Aorta (tissue), 5 donors: ENCODE data around the gene GPAM. TPM values are rescaled to one million over a fixed set of nuclear protein-coding genes. Genes with fewer than 3 reads are reported as not detected.

ENCODE experiments used
- ATAC-seq: fragments of 200-7000 bp; cut with Tn5 transposase; one replicate; pipeline ENCODE4 v1.9.1; 2022; ENCODE audit warnings: moderate library complexity; ENCODE audit not compliant: low FRiP score
- DNase-seq, 2 donors: peaks; one replicate each; pipeline ENCODE4 v3.0.0-alpha.2; 2020
- H3K27ac ChIP-seq, 2 donors: one replicate each; pipeline ENCODE4 v1.5.1; 2013; ENCODE audit warnings: low read length in 2 of 2, mild to moderate bottlenecking in 2 of 2, moderate library complexity in 2 of 2, control low read depth in 1 of 2, inconsistent platforms in 1 of 2, low read depth in 1 of 2
- H3K27me3 ChIP-seq, 2 donors: one replicate each; pipeline ENCODE4 v1.6.1; 2013; ENCODE audit warnings: control low read depth in 1 of 2, low read length in 1 of 2, mild to moderate bottlenecking in 1 of 2, moderate library complexity in 1 of 2; ENCODE audit not compliant: insufficient read depth in 2 of 2, control insufficient read depth in 1 of 2
- H3K36me3 ChIP-seq, 2 donors: one replicate each; pipeline ENCODE4 v1.6.1; 2013; ENCODE audit warnings: control low read depth in 1 of 2, low read length in 1 of 2, mild to moderate bottlenecking in 1 of 2; ENCODE audit not compliant: insufficient read depth in 2 of 2, control insufficient read depth in 1 of 2
- H3K4me1 ChIP-seq, 2 donors: one replicate each; pipeline ENCODE4 v1.6.1; 2013; ENCODE audit warnings: low read length in 2 of 2, control low read depth in 1 of 2, mild to moderate bottlenecking in 1 of 2, moderate library complexity in 1 of 2; ENCODE audit not compliant: insufficient read depth in 2 of 2, control insufficient read depth in 1 of 2
- H3K4me3 ChIP-seq, 2 donors: one replicate each; pipeline ENCODE4 v1.5.1; 2013; ENCODE audit warnings: low read length in 2 of 2, control low read depth in 1 of 2, mild to moderate bottlenecking in 1 of 2
- H3K9me3 ChIP-seq: one replicate; pipeline ENCODE4 v1.6.1; 2013; ENCODE audit warnings: mild to moderate bottlenecking, low read length; ENCODE audit not compliant: control insufficient read depth
- WGBS, 2 donors: extraction: QIAGEN DNeasy Blood & Tissue Kit; methylation state at CpG; one replicate each; pipeline ENCODE4 v1.1.7; 2013; 5-methylcytosine and 5-hydroxymethylcytosine counted together
- intact Hi-C, 2 donors: fragments of 100-400 bp; cut with DNase I; formaldehyde crosslinking; loops; one replicate each; pipeline versions ENCODE4 v1.14.2 to v1.15.0; 2022
- polyA plus RNA-seq, 2 donors: library from polyadenylated mRNA; stranded (reverse); fragments of 200-250 nt; gene quantifications; one replicate each; pipeline ENCODE4 v1.2.3, GENCODE V29; 2013
- total RNA-seq, 2 donors: library from RNA; stranded (reverse); fragmentation: NEBNext Ultra II Directional; extraction: Animal tissue kit (Norgen Biotek cat#: 25700); gene quantifications; one replicate each; pipeline ENCODE4 v1.2.1, GENCODE V29; 2021
- donor health status: healthy with polysubstance abuse.
- donor health status: Bipolar disorder and iron deficiency.
- donor health status: DM: no; HTN: no; CAD: no.
- donor health status: DM: no; HTN: no; CAD: no.
- donor health status: DM: yes; HTN: yes; CAD: no.

The GPAM gene
- total and polyA plus RNA-seq, 4 donors, result 2.6 to 13.7 (median 7.2) TPM

- 23 to 26% methylated on average over 10 of the region's 10 CpGs for WGBS, 2 donors
- Histone ChIP-seq H3K4me1 (no peaks in the 10 kb centered on the region), H3K36me3 (peaks cover 0 to 2% of the 10 kb centered on the region in 2 donors), H3K4me3 (peak overlapping the region; percentile 63 to 76), H3K27ac (no peak overlapping the region), H3K9me3 (no peaks in the 10 kb centered on the region), H3K27me3 (no peaks in the 10 kb centered on the region)
- DNase-seq, result no peak
- ATAC-seq, result no peak
- intact Hi-C loops, result loop anchor here (5.0 kb wide), 1 partner anchor 124 kb away; no protein-coding TSS in a partner anchor
Observed at GRCh38 chr10:112182784-112183328, 709 bp downstream of the GPAM start.

DNA sequence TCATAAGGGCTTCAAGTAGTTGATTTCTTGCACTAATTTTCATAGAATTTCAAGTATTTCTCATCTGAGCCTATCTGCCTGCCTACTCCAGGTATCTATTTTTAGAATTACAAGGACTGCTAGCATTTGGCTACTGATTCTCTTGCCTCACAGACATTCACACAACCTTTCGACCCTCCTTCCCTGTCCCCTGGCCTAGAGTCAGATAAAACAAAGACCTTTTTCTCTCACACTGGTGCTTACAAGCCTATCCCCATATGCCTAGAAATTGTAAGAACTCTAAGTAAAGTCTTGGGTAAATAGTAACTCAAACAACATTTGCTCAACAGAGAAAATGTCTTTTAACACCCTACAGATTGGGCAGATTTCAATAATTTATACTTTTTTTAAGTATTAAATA lies 6.3 kb downstream of the GPAM start:
- peaks cover 0 to 2% of the 10 kb centered on the region in 2 donors for H3K4me1 ChIP-seq
- DNase-seq, result no peak
- H3K36me3 ChIP-seq, result peaks cover 3 to 5% of the 10 kb centered on the region in 2 donors
- no peaks in the 10 kb centered on the region for H3K9me3 ChIP-seq
- no peak overlapping the region for H3K27ac ChIP-seq
- H3K27me3 ChIP-seq, result no peaks in the 10 kb centered on the region
- WGBS, 2 donors, result 10 to 13% methylated on average over 1 of the region's 1 CpG
- ATAC-seq, result no peak
- intact Hi-C loops, result loop anchor here in 1 of 2 donors (10.0 kb wide), 1 partner anchor 258 kb away; no protein-coding TSS in a partner anchor
- no peak overlapping the region for H3K4me3 ChIP-seq

- no peak overlapping the region for H3K27ac ChIP-seq
- intact Hi-C loops, result loop anchor here in 1 of 2 donors (10.0 kb wide), 1 partner anchor 258 kb away; no protein-coding TSS in a partner anchor
- no peak for ATAC-seq
- H3K9me3 ChIP-seq, result no peaks in the 10 kb centered on the region
- DNase-seq, result no peak
- H3K27me3 ChIP-seq, result no peaks in the 10 kb centered on the region
- H3K4me3 ChIP-seq, result no peak overlapping the region
- peaks cover 3 to 5% of the 10 kb centered on the region in 2 donors for H3K36me3 ChIP-seq
- 80 to 89% methylated on average over 3 of the region's 3 CpGs for WGBS, 2 donors
- H3K4me1 ChIP-seq, result peaks cover 0 to 2% of the 10 kb centered on the region in 2 donors
Observed at GRCh38 chr10:112176543-112176942, 7.0 kb downstream of the GPAM start.

GRCh38 chr10:112175409-112175808 lies 8.2 kb downstream of the GPAM start:
- ATAC-seq (no peak), DNase-seq (no peak)
- WGBS, 2 donors, result 95% methylated on average over 8 of the region's 8 CpGs
- no peaks in the 10 kb centered on the region for H3K9me3 ChIP-seq
- no peak overlapping the region for H3K27ac ChIP-seq
- peaks cover 0 to 2% of the 10 kb centered on the region in 2 donors for H3K4me1 ChIP-seq
- intact Hi-C loops, result loop anchor here in 1 of 2 donors (10.0 kb wide), 1 partner anchor 259 kb away; no protein-coding TSS in a partner anchor
- H3K27me3 ChIP-seq, result no peaks in the 10 kb centered on the region
- H3K4me3 ChIP-seq, result no peak overlapping the region
- peaks cover 3 to 5% of the 10 kb centered on the region in 2 donors for H3K36me3 ChIP-seq

DNA sequence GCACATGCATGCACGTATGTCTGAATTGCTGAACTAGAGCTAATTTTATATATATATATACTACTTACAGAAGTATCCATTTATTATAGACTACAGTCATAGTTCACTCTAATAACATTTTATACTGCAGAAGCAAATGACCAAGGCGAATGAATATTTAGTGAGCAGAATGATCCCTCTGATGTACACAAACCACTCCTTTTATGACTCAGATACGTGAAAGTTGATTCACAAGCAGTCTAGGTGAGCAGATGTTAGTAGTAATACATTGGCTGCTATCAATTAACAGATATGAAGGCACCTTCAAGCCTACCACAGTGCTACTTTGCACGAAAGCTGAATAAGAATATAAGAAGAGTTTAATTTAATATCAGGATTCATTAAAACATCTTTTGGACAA lies 10.4 kb downstream of the GPAM start:
- no peak overlapping the region for H3K4me3 ChIP-seq
- intact Hi-C loops, result loop anchor here in 1 of 2 donors (10.0 kb wide), 1 partner anchor 262 kb away; no protein-coding TSS in a partner anchor
- H3K4me1 ChIP-seq, result peaks cover 0 to 2% of the 10 kb centered on the region in 2 donors
- no peaks in the 10 kb centered on the region for H3K27me3 ChIP-seq
- no peak overlapping the region for H3K27ac ChIP-seq
- H3K9me3 ChIP-seq, result no peaks in the 10 kb centered on the region
- WGBS, 2 donors, result 90 to 91% methylated on average over 4 of the region's 4 CpGs
- DNase-seq, result no peak
- peaks cover 3 to 6% of the 10 kb centered on the region in 2 donors for H3K36me3 ChIP-seq
- no peak for ATAC-seq

- Histone ChIP-seq H3K27ac (no peak overlapping the region), H3K4me3 (no peak overlapping the region), H3K27me3 (no peaks in the 10 kb centered on the region), H3K4me1 (peaks cover 0 to 2% of the 10 kb centered on the region in 2 donors), H3K9me3 (no peaks in the 10 kb centered on the region), H3K36me3 (peaks cover 3% of the 10 kb centered on the region in 2 donors)
- DNase-seq (no peak), ATAC-seq (no peak)
- WGBS, 2 donors, result 88 to 89% methylated on average over 6 of the region's 6 CpGs
- intact Hi-C loops, result loop anchor here in 1 of 2 donors (10.0 kb wide), 1 partner anchor 276 kb away; the partner anchor contains the start of genes VTI1A and ZDHHC6
Observed at GRCh38 chr10:112168733-112169132, 14.8 kb downstream of the GPAM start.

- DNase-seq (no peak), ATAC-seq (no peak)
- Histone ChIP-seq H3K36me3 (peaks cover 4 to 9% of the 10 kb centered on the region in 2 donors), H3K4me3 (no peak overlapping the region), H3K27me3 (no peaks in the 10 kb centered on the region), H3K27ac (no peak overlapping the region), H3K4me1 (no peaks in the 10 kb centered on the region), H3K9me3 (no peaks in the 10 kb centered on the region)
- intact Hi-C loops, result loop anchor here in 1 of 2 donors (10.0 kb wide), 1 partner anchor 278 kb away; the partner anchor contains the start of genes VTI1A and ZDHHC6
- WGBS, 2 donors, result 87 to 91% methylated on average over 3 of the region's 3 CpGs
Observed at GRCh38 chr10:112166800-112167199, 16.8 kb downstream of the GPAM start.

- intact Hi-C loops, result loop anchor here in 1 of 2 donors (10.0 kb wide), 1 partner anchor 283 kb away; the partner anchor contains the start of genes VTI1A and ZDHHC6
- 67 to 68% methylated on average over 4 of the region's 4 CpGs for WGBS, 2 donors
- Histone ChIP-seq H3K27ac (no peak overlapping the region), H3K27me3 (no peaks in the 10 kb centered on the region), H3K36me3 (peaks cover 12 to 17% of the 10 kb centered on the region in 2 donors), H3K4me3 (no peak overlapping the region), H3K9me3 (no peaks in the 10 kb centered on the region), H3K4me1 (no peaks in the 10 kb centered on the region)
- ATAC-seq (no peak), DNase-seq (no peak)
Observed at GRCh38 chr10:112161757-112162518, 21.6 kb downstream of the GPAM start.
